ELR (cell line): ENCODE results near the gene PRR36.
"Not testable (repeated sequence)": the region's sequence is repeated elsewhere in the genome, so short reads cannot be mapped to it uniquely, and the experiment has no call there.

ENCODE experiments used
- DNase-seq: peaks from one replicate; pipeline ENCODE4 v3.0.0-alpha.2; 2015; ENCODE audit warnings: low read depth

Gene PRR36

DNA sequence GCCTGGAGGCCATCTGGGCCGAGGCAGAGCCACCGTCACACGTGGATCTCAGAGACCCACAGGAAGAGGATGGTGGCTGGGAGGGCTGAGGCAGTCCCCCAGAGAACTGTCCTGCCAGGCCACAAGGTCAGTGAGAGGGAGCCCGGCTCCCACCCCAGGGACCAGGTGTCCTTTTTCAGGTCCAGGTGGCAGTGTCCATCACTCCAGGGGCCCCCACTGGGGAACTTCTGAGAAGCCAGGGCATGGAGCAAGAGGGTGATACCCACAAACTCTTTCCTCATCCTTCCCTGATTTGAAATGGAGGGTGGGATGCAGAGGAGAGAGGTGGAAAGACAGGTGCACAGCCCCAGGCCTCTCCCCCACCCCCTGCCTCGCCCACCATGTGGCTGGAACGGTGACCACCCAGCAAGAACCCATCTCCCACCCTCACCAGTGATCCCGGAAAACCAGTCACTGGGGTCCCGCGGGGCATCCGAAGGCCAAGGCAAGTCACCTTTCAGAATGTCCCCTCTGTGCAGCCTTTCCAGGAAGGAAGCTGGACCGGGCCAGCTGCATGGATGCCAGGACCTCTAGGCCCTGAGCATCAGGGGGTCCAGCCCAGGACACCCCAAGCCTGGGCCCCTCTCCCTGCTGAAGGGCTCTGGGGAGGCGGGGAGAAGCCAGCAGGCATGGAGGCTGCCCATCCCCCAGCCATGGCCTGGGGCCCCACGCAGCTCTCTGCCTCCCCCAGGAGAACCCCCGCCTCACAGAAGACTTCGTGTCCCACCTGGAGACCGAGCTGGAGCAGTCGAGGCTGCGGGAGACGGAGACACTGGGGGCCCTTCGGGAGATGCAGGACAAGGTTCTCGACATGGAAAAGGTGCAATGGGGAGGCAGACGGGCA is 14.1 kb downstream of the PRR36 start:
- no peak for DNase-seq

DNA sequence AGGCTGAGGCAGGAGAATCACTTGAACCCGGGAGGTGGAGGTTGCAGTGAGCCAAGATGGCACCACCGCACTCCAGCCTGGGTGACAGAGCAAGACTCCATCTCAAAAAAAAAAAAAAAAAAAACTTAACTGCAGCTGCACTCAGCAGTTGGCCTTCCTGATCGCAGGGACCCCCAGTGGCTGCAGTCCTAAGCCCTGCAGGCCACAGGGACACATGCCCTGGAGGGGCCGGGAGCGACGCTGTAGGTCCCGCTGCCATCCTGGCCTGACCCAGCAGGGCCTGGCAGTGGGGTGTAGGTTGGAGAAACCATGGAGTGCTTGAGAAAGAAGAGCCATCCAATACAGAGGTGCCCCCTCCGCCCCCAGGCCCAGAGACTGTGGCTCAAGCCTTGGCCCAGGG is 15.1 kb downstream of the PRR36 start:
- not testable (repeated sequence) for DNase-seq

DNA sequence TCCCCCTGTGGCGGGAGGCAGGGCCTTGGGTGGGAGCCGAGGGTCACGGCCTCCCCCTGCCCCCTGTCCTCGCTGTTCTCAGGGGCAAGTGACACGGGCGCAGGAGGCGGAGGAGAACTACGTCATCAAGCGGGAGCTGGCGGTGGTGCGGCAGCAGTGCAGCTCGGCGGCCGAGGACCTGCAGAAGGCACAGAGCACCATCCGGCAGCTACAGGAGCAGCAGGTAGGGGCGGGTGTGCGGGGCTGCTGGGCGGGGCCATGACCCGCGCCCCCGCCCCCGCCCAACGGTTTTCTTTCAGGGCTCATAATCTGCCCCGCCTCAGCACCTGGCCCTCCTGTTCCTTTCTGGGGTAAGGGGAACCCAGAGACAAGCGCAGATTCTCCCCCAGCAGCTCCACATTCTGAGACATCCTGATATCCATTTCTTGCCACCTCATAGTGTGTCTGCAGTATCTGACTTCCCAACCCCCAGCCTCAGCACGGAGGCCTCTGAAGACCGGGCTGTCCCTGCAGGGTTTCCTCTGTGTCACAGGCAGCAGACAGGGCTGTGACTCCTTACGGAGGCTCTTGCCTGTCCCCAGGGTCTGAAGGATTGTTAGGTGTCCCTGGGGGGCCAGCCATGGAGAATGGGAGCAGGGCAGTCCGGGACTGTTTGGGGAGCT is 15.9 kb downstream of the PRR36 start:
- no peak for DNase-seq

DNA sequence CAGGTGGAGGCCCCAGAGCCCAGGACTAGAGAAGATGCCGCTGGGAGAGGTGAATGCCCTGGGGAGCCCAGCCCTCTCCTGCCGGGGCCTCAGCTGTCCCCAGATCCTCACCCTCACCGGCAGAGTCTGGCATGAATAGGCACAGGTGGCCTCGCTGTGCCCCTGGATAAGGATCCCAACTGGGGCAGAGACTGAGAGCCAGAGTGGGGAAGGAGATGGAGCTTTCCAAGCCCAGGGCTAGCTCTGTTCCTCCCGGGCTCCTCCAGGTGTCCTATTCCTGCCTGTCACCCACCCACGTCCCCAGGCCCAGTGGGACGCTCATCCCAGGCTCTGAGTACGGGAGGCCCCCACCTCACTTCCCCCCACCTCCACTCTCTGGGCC is 16.5 kb downstream of the PRR36 start:
- DNase-seq: no peak

DNA sequence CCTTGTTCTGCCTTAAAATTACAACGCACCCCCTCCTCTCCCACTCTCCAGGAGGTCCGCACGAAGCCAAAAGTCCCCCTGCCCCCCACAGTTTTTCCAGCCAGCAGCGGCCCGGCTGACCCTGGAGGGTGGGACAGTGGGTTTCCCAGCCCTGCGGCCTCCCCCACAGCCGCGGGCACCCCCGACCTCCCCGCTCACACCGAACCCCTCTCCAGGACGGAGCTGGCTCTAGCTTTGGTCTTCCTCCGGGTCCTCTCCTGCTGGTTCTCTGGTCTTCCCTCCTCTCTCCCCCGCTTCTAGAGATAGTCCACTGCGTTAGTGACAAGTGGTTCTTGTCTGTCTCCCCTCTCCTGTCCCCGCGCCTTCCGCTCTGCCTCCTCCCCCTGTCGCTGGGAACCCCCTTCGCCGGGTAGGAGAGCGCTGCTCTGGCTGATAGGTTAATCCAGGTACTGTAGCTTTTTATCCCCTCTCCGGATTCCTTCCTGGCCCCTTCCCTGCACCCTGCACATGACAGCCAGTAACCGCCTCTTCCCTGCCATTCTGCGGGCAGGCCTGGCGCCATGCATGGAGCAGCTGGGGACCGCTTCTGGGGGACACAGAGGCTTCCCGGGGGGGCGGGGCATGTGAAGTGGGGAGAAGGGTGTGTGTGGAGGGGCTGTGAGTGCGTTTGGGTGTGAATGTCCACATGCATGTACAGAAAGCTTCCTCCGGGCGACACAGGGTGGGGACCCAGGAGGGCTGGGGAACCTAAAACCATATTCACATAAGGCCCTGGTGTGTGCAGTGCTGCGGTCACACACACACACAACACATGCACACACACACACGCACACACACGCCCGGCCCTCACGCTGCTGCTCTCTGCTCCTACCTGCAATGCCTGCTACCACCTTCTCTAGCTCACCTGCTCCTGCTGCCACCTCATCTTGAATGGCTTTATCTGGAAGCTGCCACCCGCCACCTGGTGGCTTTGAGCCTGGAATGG is 17.2 kb downstream of the PRR36 start:
- DNase-seq: no peak

DNA sequence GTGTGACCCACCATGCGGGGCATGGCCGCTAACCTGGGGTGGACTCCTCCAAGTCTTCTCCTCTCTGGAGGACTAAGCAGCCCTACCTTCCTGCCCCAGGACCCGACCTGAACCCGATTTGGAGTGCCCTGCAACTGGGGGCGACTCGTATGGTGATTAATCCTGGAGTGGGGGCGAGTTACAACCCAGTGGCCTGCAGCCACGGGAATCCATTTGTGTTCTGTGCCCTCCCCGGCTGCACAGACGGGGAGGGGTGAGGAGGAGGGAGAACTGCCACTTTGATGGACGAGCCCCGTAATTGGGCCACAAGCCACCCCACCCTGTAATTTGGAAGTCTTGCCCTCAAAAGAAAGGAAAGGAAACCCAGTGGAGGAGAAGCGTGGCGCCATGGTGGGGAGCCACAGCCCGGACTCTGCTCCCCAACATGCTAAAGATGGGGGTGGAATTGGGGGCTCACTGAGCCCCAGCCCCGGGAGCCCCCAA is 18.0 kb downstream of the PRR36 start:
- DNase-seq: no peak

DNA sequence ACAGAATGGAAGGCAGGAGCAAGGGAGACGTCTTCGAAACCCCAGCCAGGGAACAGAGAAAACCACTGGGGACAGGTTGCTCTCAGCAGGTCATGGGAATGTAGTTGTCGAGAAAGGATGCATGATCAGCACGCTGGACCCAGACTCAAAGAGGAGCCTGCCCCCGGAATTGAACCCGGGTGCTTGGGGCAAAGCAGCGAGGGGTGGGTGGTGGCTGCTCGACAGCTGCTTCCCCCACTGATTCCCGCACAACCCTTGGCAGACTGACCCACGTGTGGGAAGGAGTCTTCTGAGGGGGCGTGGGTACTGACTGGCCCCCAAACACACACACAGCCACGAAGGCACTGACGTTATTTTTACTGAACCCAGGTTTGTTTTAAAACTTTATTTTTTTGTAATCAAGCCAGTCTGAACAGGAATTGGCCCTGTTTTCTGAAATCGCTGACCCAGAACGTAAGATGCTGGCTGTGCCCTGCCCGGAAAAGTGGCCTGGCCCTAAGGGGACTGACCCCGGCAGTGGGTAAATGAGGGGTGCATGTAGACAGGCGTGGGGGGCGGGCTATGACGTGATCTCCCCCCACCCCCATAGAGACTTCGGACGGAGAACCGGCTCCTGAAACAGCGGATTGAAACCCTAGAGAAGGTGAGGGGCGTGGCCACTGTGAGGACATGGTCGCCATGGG is 18.6 kb downstream of the PRR36 start:
- no peak for DNase-seq

DNA sequence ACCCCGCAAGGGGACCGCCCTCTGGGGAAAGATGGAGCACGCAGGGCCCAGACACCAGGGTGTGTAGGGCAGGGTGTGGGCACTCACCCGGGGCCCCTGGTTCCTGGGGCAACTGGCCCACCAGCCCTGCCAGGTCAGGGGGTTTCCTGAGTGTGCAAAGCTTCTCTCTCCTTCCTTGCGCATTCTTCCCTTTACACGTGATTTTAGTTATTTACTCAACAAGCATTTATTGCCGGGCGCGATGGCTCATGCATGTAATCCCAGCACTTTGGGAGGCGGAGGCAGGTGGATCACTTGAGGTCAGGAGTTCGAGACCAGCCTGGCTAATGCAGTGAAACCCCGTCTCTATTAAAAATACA is 20.4 kb downstream of the PRR36 start:
- DNase-seq: no peak

DNA sequence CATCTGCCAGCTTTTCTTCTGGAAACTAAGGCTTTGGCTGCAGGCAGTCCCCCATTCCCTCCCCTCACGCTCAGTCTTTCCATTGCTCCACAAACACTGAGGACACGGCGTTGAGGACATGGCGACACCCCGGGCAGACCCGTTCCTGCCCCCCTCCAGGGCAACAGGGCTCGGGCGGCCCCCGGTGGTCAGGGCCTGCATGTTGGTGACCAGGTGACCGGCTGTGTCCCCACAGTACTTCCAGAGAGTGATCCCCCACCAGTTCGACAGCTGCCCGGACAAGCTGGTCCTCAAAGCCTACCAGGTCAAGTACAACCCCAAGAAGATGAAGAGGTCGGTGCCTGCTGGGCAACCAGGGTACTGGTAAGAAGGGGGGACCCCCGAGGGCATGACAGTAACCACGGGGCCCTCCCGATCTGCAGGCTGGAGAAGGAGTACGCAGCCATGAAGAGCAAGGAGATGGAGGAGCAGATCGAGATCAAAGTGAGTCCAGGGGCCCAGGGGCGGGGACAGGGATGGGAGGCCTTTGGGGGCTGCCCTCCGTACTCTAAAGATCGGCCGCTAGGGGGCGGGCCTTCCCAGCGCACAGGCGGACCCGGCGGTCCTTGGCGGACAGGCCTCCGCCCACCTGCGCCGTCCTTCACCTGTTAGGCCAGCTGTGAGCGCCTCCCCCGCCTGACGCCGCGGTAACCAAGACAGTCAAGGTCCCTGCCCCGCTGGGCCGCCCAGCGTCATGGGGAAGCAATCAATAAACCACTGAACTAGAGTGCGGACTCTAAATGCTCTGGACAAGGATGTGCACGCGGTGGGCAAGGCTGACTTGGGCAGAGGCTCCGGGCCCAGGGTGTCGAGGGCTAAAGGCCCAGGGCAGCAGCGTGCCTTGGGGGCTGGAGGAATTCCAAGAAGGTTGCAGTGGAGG is 21.1 kb downstream of the PRR36 start:
- peak; percentile 73 for DNase-seq

DNA sequence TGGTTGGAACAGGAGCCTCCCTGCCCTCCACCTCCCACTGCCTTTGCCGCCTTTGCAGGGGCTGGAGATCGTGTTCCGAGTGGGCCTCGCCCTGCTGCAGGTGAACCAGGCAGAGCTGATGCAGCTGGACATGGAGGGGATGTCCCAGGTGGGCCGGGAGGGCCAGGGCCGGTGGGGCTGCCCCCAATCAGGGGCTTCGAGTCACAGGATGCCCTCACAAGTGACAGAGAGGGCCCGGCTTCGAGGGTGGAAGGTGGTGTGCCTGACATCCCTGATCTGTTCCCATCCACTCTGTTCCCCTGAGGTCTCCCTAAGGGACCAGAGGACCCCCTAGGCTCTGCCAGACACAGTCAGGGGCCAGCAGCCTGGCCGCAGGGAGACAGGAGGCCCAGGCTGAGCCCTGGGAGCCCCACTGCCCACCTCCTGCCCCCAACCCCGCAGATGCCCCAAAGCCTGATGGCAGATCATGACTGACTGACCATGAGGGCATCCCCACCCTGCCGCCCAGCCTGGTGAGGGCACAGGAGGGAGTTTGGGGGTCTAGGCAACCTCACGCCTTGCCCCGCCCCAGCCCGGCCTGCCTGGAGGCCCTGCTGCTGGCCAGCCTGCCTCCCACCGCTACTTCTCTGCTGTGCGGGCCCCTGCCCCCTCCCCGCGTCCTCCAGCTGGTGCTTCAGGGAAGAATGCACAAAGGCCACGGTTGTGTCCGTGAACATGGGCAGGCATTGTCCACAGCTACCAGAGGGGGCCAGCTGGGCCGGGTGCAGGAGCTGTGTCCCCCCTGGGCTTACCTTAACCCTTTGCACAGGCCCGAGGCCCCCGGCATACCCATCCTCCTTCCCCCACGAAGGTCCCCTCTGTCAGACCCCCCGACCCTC is 22.3 kb downstream of the PRR36 start:
- no peak for DNase-seq

DNA sequence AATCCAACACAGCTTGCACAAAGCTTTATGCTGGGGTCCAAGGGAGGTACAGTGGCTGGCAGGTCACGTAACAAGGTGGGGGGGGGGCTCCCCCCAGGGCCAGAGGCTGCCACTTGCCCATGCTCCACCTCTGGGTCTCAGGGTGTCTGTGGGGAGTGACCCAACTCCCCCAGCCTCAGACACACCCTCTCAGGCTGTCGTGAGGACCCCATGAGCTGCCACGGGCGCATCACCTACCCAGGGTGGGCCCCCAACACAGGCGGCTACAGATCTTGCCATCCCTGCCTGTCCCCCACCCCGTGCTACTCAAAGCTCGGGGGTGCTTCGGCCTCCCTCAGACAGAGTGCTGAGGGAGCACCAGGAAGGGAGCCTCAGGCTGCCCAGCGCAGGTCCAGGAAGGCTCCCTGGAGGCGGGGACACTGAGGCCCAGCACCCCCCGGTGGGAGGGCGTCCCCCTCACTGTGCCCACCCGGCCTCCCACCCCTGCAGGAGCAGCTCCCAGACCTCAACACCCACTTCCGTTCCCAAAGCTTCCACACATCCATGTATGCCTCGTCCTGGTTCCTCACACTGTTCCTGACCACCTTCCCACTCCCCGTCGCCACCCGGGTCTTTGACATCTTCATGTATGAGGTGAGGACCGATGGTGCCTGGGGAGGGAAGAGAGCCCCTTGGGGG is 23.1 kb downstream of the PRR36 start:
- no peak for DNase-seq

DNA sequence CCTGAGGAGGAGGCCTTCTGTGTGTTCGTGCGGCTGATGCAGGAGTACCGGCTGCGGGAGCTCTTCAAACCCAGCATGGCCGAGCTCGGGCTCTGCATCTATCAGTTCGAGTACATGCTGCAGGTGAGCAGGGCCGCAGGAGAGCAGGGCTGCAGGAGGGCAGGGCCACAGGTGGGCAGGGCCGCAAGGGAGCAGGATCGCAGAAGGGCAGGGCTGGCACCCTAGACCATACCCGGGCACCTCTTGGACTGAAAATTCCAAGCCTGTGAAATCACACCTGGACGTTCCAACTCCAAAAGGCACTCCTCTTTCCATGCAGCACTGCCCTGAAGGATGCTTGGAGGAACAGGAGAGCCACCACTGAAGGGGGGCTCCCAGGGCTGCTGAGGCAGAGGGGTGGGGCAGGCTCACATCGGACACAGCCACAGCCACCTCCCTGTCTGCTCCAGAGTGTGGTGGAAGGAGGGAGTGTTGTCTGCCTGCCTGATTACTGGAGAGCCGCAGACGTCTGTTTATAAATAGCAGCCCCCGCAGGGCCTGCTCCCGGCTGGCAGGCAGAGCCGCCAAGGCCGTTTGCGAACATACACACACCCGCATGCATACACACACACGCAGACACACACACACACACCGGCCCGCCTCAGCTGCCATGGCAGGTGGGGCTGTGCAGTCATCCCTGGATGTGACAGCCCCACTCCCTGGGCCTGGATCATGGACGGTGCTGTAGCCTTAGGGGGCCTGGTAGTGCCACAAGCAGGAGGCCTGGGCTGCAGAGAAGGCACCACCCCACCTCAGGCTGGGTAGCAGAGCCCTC is 24.0 kb downstream of the PRR36 start:
- DNase-seq: no peak

DNA sequence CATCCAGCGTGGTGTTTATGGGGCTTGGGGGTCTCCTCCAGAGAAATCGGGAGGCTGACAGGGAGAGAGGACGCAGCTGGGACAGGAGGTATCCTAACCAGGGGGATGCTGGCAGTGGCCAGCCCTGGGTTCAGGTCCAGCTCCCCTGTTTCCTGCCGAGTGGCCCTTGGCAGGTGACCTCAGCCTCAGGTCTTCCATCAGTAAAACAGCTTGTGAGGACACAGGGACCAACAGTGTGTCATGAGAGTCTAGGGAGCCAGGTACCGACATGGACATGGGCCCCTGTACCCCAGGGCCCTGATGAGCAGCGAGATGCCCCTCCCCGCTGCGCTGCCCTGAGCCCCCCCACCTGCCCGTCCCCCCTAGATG is 24.6 kb downstream of the PRR36 start:
- DNase-seq: no peak

DNA sequence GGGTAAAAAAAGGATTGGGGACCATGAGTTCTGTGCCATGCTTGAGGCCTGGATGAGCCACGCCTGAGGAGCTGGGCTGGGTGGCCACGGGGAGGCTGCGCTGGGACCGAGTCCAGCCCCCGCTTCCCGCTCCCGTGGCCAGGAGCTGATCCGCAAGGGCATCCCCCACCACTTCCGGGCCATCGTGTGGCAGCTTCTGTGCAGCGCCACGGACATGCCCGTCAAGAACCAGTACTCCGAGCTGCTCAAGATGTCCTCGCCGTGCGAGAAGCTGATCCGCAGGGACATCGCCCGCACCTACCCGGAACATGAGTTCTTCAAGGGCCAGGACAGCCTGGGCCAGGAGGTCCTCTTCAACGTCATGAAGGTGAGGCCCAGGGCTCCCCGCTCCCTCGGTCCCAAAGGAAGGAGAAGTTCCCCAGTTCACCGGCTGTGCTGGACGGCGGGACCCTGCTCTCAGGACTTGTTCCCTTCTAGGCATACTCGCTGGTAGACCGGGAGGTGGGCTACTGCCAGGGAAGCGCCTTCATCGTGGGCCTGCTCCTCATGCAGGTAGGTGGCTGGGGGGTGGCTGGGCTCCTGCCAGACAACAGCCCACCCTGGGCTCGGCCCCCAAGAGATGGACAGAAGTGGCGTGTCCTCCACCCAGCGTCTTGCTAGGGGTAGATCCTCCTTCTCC is 25.3 kb downstream of the PRR36 start:
- no peak for DNase-seq

DNA sequence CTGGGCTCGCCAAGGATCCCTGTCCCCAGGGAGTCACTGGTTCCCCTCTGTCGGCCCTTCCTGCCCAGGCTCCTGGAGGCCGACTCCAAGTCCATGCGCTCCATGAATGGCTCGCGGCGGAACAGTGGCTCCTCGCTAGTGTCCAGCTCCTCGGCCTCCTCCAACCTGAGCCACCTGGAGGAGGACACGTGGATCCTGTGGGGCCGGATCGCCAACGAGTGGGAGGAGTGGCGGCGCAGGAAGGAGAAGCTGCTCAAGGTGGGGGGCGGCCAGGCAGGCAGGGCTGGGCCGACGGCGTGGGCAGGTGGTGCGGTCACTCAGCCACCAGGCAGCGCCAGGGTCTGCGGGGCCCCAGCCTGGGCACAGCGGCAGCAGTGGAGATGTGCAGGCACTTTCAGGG is 26.5 kb downstream of the PRR36 start:
- no peak for DNase-seq

DNA sequence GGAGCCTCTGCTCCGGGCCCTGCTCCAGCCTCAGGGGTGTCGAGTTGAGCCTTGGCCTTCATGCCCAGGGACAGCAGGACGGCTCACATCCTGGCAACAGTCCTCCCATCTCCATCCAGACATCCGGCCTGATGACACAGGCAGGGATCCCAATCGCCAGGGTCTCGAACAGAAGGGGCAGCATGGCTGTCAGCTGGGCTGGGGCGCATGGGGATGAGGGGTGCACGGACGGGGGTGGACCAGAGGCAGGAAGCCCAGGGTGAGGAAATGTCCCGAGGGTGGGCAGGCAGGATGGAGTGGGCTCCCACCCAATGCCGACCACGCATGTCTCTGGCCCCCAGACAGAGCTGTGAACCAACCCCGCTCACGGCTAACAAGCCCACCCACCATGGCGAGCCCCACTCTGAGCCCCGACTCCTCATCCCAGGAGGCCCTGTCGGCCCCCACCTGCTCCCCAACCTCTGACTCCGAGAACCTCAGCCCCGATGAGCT is 28.0 kb downstream of the PRR36 start:
- no peak for DNase-seq

DNA sequence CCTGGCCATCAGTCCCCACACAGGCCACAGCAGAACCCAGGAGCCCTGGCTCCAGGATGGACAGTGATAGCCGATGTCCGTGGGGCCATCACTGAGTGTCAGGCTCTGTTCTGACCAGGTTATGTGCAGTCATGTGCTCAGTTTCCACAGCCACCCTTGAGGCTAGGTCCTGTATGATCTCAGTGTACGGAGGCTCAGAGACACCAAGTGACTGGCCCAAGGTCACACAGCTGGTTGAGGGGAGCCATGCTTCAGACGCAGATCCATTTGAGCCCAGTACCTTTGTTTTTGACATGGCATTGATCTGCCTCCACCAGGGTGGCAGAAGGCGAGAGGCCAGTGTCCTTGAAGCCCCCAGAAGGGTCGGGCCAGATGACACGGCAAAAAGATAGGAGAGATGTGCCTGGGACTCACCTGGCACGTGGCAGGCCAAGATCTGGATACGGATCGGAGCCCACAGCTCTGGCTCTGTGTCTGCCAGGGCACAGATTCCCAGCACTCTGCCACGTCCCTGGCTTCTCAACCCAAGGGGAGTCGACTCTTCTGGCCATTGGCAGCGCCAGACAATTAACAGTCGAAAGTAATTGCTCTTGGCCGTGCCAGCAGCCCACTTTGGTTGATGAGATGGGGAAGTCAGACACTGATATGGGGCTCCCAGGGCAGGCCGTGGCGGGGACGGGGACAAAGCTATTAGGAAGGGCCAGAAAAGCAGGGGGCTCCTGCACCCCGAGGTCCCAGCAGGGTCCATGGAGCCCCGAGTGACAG is 28.6 kb downstream of the PRR36 start:
- DNase-seq: no peak
